Choroid plexus epithelial cell (primary cell): Measurements from ENCODE around the gene MRAP2.
A peak's percentile ranks its signal among the peaks of the same experiment; 100 is the strongest.

Experiments
- DNase-seq: peaks from one replicate; pipeline ENCODE4 v3.0.0-alpha.2; 2010; ENCODE audit warnings: low read depth
- H3K4me3 ChIP-seq: 2 replicates; pipeline ENCODE4 v1.5.1; 2011; ENCODE audit warnings: low read depth, mild to moderate bottlenecking, control low read depth, low read length, moderate library complexity
- CTCF ChIP-seq: conservative IDR thresholded peaks from 2 replicates; pipeline ENCODE4 v1.5.1; 2011; ENCODE audit warnings: low read depth, mild to moderate bottlenecking, control low read depth, inconsistent platforms, low read length, moderate library complexity

MRAP2 gene

GRCh38 chr6:84033523-84034451 lies at the start of gene MRAP2:
Gene MRAP2 (plus strand): TSS chr6:84033772. CDS start chr6:84055319, 21,547 bp downstream.
- peak within 1 kb of the TSS; percentile 57 for H3K4me3 ChIP-seq
- no peak for TF ChIP-seq CTCF
- peak; percentile 17 for DNase-seq

GRCh38 chr6:83984411-83984810 lies 49.2 kb upstream of the MRAP2 start:
- H3K4me3 ChIP-seq: no peak overlapping the region
- no peak for TF ChIP-seq CTCF
- no peak for DNase-seq

GRCh38 chr6:83985308-83985713 lies 48.3 kb upstream of the MRAP2 start:
- no peak for DNase-seq
- no peak for TF ChIP-seq CTCF
- no peak overlapping the region for H3K4me3 ChIP-seq

GRCh38 chr6:83985715-83986114 lies 47.9 kb upstream of the MRAP2 start:
- H3K4me3 ChIP-seq: no peak overlapping the region
- TF ChIP-seq CTCF: no peak
- DNase-seq: no peak

GRCh38 chr6:83998021-83998584 lies 35.5 kb upstream of the MRAP2 start:
- no peak for DNase-seq
- TF ChIP-seq CTCF: no peak
- H3K4me3 ChIP-seq: no peak overlapping the region

- DNase-seq: no peak
- H3K4me3 ChIP-seq: no peak overlapping the region
- TF ChIP-seq CTCF: no peak
These were observed 32.5 kb upstream of the MRAP2 start for GRCh38 chr6:84001119-84001518.
